ENCODE results near the gene HAGH.

Gene HAGH

GRCh38 chr16:1762196-1762878 is 64.3 kb downstream of the HAGH start:
- Histone ChIP-seq H3K27me3 (ENCODE audit: control insufficient read depth in 1 of 2, insufficient read depth in 2 of 2, low read length in 2 of 2) (no peaks in the 10 kb centered on the region), H3K4me3 (ENCODE audit: low read depth in 1 of 2, low read length in 2 of 2) (no peak overlapping the region), H3K9ac (ENCODE audit: low read depth in 1 of 2, low read length in 2 of 2) (no peak overlapping the region), H3K36me3 (ENCODE audit: control insufficient read depth in 1 of 2, insufficient read depth in 2 of 2, low read length in 2 of 2) (peaks cover 21 to 67% of the 10 kb centered on the region in 2 donors), H3K4me1 (ENCODE audit: control insufficient read depth in 1 of 2, insufficient read depth in 2 of 2, low read length in 2 of 2) (peaks cover 11 to 13% of the 10 kb centered on the region in 2 donors), H3K27ac (ENCODE audit: low read depth, low read length) (no peak overlapping the region), H3K9me3 (ENCODE audit: control insufficient read depth in 1 of 2, low read length in 2 of 2) (no peaks in the 10 kb centered on the region)

GRCh38 chr16:1761751-1762150 is 64.9 kb downstream of the HAGH start:
- Histone ChIP-seq H3K4me3 (ENCODE audit: low read depth in 1 of 2, low read length in 2 of 2) (no peak overlapping the region), H3K27me3 (ENCODE audit: control insufficient read depth in 1 of 2, insufficient read depth in 2 of 2, low read length in 2 of 2) (no peaks in the 10 kb centered on the region), H3K9ac (ENCODE audit: low read depth in 1 of 2, low read length in 2 of 2) (no peak overlapping the region), H3K4me1 (ENCODE audit: control insufficient read depth in 1 of 2, insufficient read depth in 2 of 2, low read length in 2 of 2) (peaks cover 11 to 16% of the 10 kb centered on the region in 2 donors), H3K9me3 (ENCODE audit: control insufficient read depth in 1 of 2, low read length in 2 of 2) (no peaks in the 10 kb centered on the region), H3K27ac (ENCODE audit: low read depth, low read length) (no peak overlapping the region), H3K36me3 (ENCODE audit: control insufficient read depth in 1 of 2, insufficient read depth in 2 of 2, low read length in 2 of 2) (peaks cover 21 to 63% of the 10 kb centered on the region in 2 donors)

- Histone ChIP-seq H3K4me1 (ENCODE audit: control insufficient read depth in 1 of 2, insufficient read depth in 2 of 2, low read length in 2 of 2) (peaks cover 11 to 18% of the 10 kb centered on the region in 2 donors), H3K9ac (ENCODE audit: low read depth in 1 of 2, low read length in 2 of 2) (no peak overlapping the region), H3K36me3 (ENCODE audit: control insufficient read depth in 1 of 2, insufficient read depth in 2 of 2, low read length in 2 of 2) (peaks cover 21 to 56% of the 10 kb centered on the region in 2 donors), H3K27me3 (ENCODE audit: control insufficient read depth in 1 of 2, insufficient read depth in 2 of 2, low read length in 2 of 2) (no peaks in the 10 kb centered on the region), H3K27ac (ENCODE audit: low read depth, low read length) (no peak overlapping the region), H3K9me3 (ENCODE audit: control insufficient read depth in 1 of 2, low read length in 2 of 2) (no peaks in the 10 kb centered on the region), H3K4me3 (ENCODE audit: low read depth in 1 of 2, low read length in 2 of 2) (no peak overlapping the region)
Measured at GRCh38 chr16:1760911-1761310, 65.7 kb downstream of the HAGH start.

- Histone ChIP-seq H3K4me3 (ENCODE audit: low read depth in 1 of 2, low read length in 2 of 2) (no peak overlapping the region), H3K9me3 (ENCODE audit: control insufficient read depth in 1 of 2, low read length in 2 of 2) (no peaks in the 10 kb centered on the region), H3K36me3 (ENCODE audit: control insufficient read depth in 1 of 2, insufficient read depth in 2 of 2, low read length in 2 of 2) (peaks cover 12 to 51% of the 10 kb centered on the region in 2 donors), H3K4me1 (ENCODE audit: control insufficient read depth in 1 of 2, insufficient read depth in 2 of 2, low read length in 2 of 2) (peaks cover 11 to 18% of the 10 kb centered on the region in 2 donors), H3K27ac (ENCODE audit: low read depth, low read length) (no peak overlapping the region), H3K27me3 (ENCODE audit: control insufficient read depth in 1 of 2, insufficient read depth in 2 of 2, low read length in 2 of 2) (no peaks in the 10 kb centered on the region), H3K9ac (ENCODE audit: low read depth in 1 of 2, low read length in 2 of 2) (no peak overlapping the region)
Measured at GRCh38 chr16:1759511-1759910, 67.1 kb downstream of the HAGH start.

GRCh38 chr16:1758923-1759322 is 67.7 kb downstream of the HAGH start:
- Histone ChIP-seq H3K36me3 (ENCODE audit: control insufficient read depth in 1 of 2, insufficient read depth in 2 of 2, low read length in 2 of 2) (peaks cover 10 to 50% of the 10 kb centered on the region in 2 donors), H3K9ac (ENCODE audit: low read depth in 1 of 2, low read length in 2 of 2) (no peak overlapping the region), H3K4me3 (ENCODE audit: low read depth in 1 of 2, low read length in 2 of 2) (no peak overlapping the region), H3K4me1 (ENCODE audit: control insufficient read depth in 1 of 2, insufficient read depth in 2 of 2, low read length in 2 of 2) (peaks cover 11 to 18% of the 10 kb centered on the region in 2 donors), H3K27ac (ENCODE audit: low read depth, low read length) (no peak overlapping the region), H3K9me3 (ENCODE audit: control insufficient read depth in 1 of 2, low read length in 2 of 2) (no peaks in the 10 kb centered on the region), H3K27me3 (ENCODE audit: control insufficient read depth in 1 of 2, insufficient read depth in 2 of 2, low read length in 2 of 2) (no peaks in the 10 kb centered on the region)

GRCh38 chr16:1757714-1758461 is 68.7 kb downstream of the HAGH start:
- H3K27ac ChIP-seq (ENCODE audit: low read depth, low read length) = no peak overlapping the region
- peak overlapping the region; percentile 40 for H3K4me3 ChIP-seq (ENCODE audit: low read depth in 1 of 2, low read length in 2 of 2)
- peaks cover 11 to 18% of the 10 kb centered on the region in 2 donors for H3K4me1 ChIP-seq (ENCODE audit: control insufficient read depth in 1 of 2, insufficient read depth in 2 of 2, low read length in 2 of 2)
- H3K9ac ChIP-seq (ENCODE audit: low read depth in 1 of 2, low read length in 2 of 2) = peak overlapping the region in 1 of 2 donors; percentile 47
- H3K36me3 ChIP-seq (ENCODE audit: control insufficient read depth in 1 of 2, insufficient read depth in 2 of 2, low read length in 2 of 2) = peaks cover 10 to 43% of the 10 kb centered on the region in 2 donors
- H3K9me3 ChIP-seq (ENCODE audit: control insufficient read depth in 1 of 2, low read length in 2 of 2) = no peaks in the 10 kb centered on the region
- H3K27me3 ChIP-seq (ENCODE audit: control insufficient read depth in 1 of 2, insufficient read depth in 2 of 2, low read length in 2 of 2) = no peaks in the 10 kb centered on the region

All from duodenal mucosa (tissue), 2 donors.